Activated T-cell treated with anti-CD3 and anti-CD28 coated beads, Interleukin-2, amount 50 U/mL, for 4 hours (primary cell): ENCODE data around the gene KLHDC8A. TPM values are rescaled to one million over a fixed set of nuclear protein-coding genes. Genes with fewer than 3 reads are reported as not detected.

Source experiments
- ATAC-seq, 2 donors: fragments of 200-7000 bp; cut with Tn5 transposase; one replicate each; pipeline ENCODE4 v1.10.0; 2021
- DNase-seq: peaks from one replicate; pipeline ENCODE4 v3.0.0-alpha.2; 2020
- H3K27me3 Mint-ChIP-seq: one replicate; pipeline ENCODE4 v1.8.0; 2021; ENCODE audit warnings: low read depth, mixed read lengths
- H3K36me3 Mint-ChIP-seq: one replicate; pipeline ENCODE4 v1.8.0; 2022; ENCODE audit warnings: mixed read lengths; ENCODE audit not compliant: insufficient read depth
- H3K4me1 Mint-ChIP-seq: one replicate; pipeline ENCODE4 v1.8.0; 2021; ENCODE audit warnings: low read depth, mixed read lengths
- H3K4me3 Mint-ChIP-seq: one replicate; pipeline ENCODE4 v1.8.0; 2021; ENCODE audit warnings: mild to moderate bottlenecking, moderate library complexity, mixed read lengths
- H3K9me3 Mint-ChIP-seq: one replicate; pipeline ENCODE4 v1.8.0; 2021; ENCODE audit warnings: mixed read lengths
- total RNA-seq, 3 donors: library from RNA; stranded (reverse); gene quantifications; one replicate each; pipeline ENCODE4 v1.2.1, GENCODE V29; 2021

Gene KLHDC8A
- total RNA-seq, 3 donors from 2014 or later: 0.05 TPM; not detected in 2

DNA sequence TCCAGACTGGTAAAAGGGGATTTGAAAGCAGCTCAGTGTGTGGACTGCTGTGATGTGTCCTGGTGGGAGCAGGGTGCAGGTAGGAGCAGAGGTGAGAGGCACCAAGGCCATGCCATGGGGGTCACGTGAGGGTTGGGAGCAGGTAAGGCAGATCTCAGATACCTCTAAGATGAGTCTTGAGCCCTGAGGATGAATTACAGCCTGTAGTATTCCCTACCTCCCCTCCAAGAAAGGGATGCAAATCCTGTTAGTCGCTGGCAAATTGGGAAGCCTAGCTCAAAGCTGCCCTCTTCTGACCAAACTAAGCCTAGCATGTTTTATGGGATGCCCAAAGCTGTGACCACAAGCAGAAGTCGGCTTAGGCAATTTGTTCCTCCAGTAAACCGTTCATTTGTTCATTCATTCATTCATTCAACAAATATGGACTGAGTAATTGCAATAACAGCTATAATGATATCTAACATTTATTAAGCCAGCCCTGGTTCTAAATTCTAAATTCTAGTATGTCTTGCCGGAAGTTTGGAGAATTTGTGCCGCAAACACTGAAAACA lies 31.3 kb downstream of the KLHDC8A start:
- ATAC-seq (no peak), DNase-seq (peak; percentile 48)
- no peaks in the 10 kb centered on the region for H3K36me3 Mint-ChIP-seq
- no peak overlapping the region for H3K4me3 Mint-ChIP-seq
- H3K9me3 Mint-ChIP-seq: no peaks in the 10 kb centered on the region
- H3K4me1 Mint-ChIP-seq: peaks cover 32% of the 10 kb centered on the region
- H3K27me3 Mint-ChIP-seq: peaks cover 3% of the 10 kb centered on the region

DNA sequence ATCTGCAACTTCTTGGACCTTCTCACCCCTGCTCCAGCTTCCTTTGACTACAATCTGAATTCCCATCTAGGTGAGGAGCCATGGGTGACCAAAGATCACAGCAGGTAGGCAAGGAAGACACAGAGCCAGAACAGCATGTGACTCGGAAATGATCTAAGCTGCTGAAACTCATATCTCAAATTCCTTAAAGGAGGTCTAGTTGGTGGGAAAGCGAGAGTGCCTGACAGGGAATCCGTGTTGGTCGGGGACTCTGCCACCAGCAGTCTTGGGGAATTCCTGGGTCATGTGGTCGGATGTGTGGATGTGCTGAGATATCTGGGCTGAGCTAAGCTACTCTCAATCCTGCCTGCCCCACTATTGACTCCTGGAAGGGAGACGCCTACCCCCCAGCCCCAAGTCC lies 31.9 kb downstream of the KLHDC8A start:
- Mint-ChIP-seq H3K27me3 (peaks cover 3% of the 10 kb centered on the region), H3K9me3 (no peaks in the 10 kb centered on the region), H3K36me3 (no peaks in the 10 kb centered on the region), H3K4me1 (peaks cover 38% of the 10 kb centered on the region), H3K4me3 (no peak overlapping the region)
- DNase-seq (no peak), ATAC-seq (no peak)

DNA sequence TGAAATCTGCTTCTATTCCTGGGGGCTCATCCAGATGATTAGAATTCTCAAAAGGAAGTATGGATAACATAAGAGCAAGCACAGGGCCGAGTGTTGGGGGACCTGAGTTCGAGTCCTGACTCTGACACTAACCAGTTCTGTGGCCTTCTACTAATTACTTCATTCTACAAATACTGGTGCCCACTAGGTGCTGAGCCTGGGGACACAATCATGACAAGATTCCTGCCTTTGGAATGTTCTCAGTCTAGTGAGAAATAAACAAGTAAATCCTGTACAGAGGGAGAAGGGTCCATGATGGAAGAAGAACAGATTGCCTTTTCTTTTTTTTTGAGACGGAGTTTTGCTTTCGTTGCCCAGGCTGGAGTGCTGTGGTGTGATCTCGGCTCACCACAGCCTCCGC lies 32.9 kb downstream of the KLHDC8A start:
- ATAC-seq (no peak), DNase-seq (no peak)
- Mint-ChIP-seq H3K4me1 (peaks cover 47% of the 10 kb centered on the region), H3K36me3 (no peaks in the 10 kb centered on the region), H3K4me3 (no peak overlapping the region), H3K27me3 (peaks cover 3% of the 10 kb centered on the region), H3K9me3 (no peaks in the 10 kb centered on the region)

DNA sequence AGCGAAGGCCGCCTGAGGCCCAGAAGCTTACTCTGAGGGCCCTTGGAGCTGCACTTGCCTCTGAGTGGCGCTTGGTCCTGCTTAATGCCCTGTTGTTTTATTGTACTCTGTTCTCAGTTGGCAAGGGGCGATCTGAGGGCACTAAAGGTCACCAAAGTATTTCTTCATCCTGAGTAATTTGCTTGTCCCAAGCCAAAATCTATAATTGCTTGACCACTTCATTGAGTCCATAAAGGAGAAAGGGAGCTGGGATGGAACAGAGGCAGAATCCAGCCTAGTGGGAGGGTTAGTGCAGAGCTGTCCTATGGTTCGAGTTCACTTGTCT lies 34.8 kb downstream of the KLHDC8A start:
- H3K4me1 Mint-ChIP-seq: peaks cover 65% of the 10 kb centered on the region
- ATAC-seq: no peak

DNA sequence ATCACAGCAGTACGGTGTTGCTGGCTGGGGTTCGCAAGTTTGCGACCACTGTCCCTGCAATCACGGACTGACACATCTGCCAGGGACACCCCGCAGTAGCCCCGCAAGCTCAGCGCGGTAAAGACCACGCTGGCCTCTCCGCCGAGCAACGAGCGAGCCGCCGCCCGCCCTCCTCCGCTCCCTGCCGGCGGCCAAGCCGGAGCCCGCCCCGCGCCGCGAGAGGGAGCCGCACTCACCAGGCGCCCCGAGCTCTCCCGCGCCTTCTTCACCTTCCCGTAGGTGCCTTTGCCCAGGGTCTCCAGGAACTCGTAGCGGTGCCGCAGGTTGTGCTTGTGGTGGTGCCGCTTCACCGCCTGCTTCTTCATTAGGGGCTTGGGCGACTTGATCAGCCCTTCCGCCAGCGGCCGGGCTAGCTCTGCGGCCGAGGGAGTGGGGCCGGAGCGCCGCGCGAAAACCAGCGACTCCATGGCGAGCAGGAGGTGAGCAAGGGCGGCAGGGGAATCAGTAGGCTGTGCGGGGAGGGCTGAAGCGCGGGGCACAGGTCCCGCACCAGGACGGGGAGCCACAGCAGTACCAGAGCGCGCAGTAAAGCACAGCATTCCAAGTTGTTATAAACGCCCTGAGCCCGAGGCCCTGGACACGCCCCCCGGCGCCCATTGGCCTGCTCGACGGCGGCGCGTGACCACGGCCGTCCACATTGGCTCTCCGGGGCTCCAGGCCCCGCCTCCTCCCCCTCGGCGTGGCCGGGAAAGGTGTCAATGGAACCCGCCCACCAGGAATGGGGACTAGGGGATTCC lies 35.4 kb downstream of the KLHDC8A start, which contains the start of gene NUAK2:
NUAK2 (minus strand) TSS at position 584 of the 797 bp plus-strand sequence; CDS start at position 467, 117 bp downstream.
- peak within 1 kb of the TSS; percentile 91 for H3K4me3 Mint-ChIP-seq
- H3K9me3 Mint-ChIP-seq: no peaks in the 10 kb centered on the region
- H3K36me3 Mint-ChIP-seq: no peaks in the 10 kb centered on the region
- ATAC-seq (peak; percentile 88 to 90), DNase-seq (peak; percentile 83)
- H3K4me1 Mint-ChIP-seq: peaks cover 71% of the 10 kb centered on the region
- no peaks in the 10 kb centered on the region for H3K27me3 Mint-ChIP-seq

More for the DNA sequence above, 34.8 kb downstream of the KLHDC8A start:
- H3K4me3 Mint-ChIP-seq: peak overlapping the region; percentile 91
- no peaks in the 10 kb centered on the region for H3K36me3 Mint-ChIP-seq
- peaks cover under 1% of the 10 kb centered on the region for H3K27me3 Mint-ChIP-seq
- no peak for DNase-seq
- no peaks in the 10 kb centered on the region for H3K9me3 Mint-ChIP-seq

DNA sequence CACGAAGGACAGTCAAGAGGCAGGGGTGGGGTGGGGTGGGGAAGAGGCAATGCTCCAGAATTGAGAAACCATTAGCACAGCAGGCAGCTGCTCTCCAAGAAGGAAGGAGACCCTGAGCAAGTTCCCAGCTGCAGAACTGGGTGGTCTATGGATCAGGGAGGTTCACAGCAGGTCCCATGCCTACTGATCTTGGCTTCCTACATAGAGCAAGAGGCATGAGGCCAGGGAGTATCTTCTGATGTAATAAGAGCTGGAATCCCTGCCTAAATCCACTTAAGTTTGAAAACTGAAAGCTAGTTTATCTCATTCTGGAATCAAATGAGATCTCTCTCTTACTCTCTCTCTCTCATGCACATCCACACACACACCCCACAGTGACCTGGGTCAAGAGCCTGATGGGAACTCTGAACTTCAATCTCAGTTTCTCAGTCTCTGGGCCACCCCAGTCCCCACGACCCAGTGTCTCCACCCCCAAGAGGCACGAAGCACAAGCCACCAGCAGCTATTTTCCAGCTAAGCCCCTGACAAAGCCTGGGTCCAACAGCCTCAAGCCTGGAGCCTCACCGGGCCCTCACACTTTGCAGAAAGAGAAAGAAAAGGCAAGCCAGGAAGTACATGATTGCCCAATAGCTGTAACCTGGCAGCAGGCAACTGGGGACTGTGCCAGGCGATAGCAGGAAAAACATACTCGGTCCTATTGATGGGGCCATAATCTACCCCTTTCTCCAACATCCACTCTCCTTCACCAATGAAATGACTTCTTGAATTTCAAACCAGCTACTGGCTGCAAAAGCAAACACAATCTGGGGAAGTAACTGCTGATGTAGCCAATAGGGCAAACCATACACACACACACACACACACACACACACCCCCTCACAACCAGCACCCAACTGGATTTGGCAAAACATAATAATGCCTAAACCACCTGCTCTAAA lies 37.4 kb downstream of the KLHDC8A start:
- H3K36me3 Mint-ChIP-seq: no peaks in the 10 kb centered on the region
- ATAC-seq (peak in 1 of 2 donors; percentile 23), DNase-seq (no peak)
- H3K27me3 Mint-ChIP-seq: no peaks in the 10 kb centered on the region
- H3K4me3 Mint-ChIP-seq: peak overlapping the region; percentile 91
- H3K4me1 Mint-ChIP-seq: peaks cover 76% of the 10 kb centered on the region
- H3K9me3 Mint-ChIP-seq: no peaks in the 10 kb centered on the region

DNA sequence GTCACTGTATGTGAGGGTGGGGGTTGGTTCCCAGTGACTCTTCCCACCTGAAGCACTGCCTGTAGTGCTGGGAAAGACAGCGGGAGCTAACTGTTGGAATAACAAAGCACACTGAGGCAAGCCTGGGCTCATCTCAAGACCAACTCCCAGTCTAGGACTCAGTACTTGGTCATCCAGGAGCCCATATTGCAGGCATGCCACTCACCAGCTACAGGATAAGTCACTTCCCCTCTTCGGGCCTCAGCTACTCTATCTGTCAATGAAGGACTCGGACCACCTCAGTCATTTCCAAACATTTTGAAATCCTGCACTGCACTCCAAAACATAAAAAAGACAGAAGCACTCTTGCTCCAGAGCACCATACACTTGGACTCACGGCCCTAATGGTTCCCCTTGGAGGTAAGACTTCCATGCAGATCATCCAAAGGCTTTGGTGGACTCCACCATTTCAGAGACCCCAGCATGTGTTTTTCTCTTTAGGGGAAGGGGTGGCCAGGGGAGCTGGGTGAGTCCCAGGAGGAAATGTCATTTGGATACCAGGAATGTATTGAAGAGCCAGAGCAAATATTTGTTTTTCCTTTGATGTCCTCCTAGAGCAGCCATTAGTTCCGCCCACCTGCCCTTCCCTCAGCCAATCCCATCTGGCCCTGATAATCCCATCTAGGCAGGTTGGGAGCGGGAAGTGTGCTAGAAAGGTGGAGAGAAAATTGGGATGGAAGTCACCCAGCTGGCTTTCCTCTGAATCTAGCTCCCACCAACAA lies 38.3 kb downstream of the KLHDC8A start:
- Mint-ChIP-seq H3K9me3 (no peaks in the 10 kb centered on the region), H3K36me3 (no peaks in the 10 kb centered on the region), H3K4me3 (peak overlapping the region; percentile 73), H3K4me1 (peaks cover 79% of the 10 kb centered on the region), H3K27me3 (no peaks in the 10 kb centered on the region)
- DNase-seq (no peak), ATAC-seq (no peak)

DNA sequence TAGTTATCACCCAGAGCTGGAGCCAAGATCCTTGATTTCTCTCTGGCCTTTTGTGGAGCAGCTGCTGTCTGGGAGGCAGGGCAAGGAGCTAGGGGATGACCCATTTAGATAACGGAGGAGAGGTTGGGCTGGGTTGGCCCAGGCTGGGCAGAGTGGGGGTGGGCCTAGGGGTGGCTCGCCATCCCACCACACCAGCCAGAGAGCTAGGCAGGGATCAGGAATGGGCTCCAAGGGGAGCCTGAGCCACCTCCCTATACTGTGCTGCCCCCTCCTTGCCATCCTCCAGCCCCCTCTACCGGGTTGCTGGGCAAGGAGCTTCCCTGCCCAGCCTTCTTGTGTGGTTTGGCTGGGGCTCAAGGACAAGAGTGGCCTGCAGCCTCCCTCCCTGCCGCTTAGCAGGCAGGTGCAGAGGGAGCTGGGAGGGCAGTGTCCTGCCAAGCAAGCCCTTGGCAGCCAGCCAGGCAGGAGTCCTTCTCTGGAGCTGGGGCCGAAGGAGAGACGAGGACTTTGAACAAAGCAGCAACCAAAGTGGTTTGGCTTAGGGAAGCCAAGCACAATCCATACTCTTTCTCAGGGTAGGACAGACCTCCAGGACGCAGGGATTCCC lies 39.3 kb downstream of the KLHDC8A start:
- peaks cover 89% of the 10 kb centered on the region for H3K4me1 Mint-ChIP-seq
- H3K27me3 Mint-ChIP-seq: no peaks in the 10 kb centered on the region
- DNase-seq (no peak), ATAC-seq (no peak)
- H3K4me3 Mint-ChIP-seq: peak overlapping the region; percentile 34
- H3K9me3 Mint-ChIP-seq: no peaks in the 10 kb centered on the region
- no peaks in the 10 kb centered on the region for H3K36me3 Mint-ChIP-seq

DNA sequence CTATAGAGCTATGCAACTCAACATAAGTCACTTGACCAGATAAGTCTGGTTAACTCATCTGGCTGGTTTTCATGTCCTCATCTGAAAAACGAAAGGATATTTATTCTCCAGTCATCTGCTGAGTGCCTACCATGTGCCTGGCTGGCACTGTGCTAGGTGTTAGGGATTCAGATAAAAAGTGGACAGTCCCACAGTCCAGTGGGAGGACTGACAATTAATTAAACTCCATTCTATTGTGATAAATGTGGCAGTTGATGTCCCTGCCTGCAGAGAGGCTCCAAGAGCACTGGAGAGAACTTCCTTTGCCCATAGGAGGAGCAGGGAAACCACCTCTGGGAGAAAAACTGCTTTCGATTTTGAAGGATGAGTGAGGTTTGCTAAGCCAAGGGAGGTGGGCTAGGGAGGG lies 40.6 kb downstream of the KLHDC8A start:
- ATAC-seq (no peak), DNase-seq (no peak)
- Mint-ChIP-seq H3K27me3 (no peaks in the 10 kb centered on the region), H3K4me1 (peaks cover 96% of the 10 kb centered on the region), H3K36me3 (peaks cover 9% of the 10 kb centered on the region), H3K4me3 (peak overlapping the region; percentile 34), H3K9me3 (no peaks in the 10 kb centered on the region)

DNA sequence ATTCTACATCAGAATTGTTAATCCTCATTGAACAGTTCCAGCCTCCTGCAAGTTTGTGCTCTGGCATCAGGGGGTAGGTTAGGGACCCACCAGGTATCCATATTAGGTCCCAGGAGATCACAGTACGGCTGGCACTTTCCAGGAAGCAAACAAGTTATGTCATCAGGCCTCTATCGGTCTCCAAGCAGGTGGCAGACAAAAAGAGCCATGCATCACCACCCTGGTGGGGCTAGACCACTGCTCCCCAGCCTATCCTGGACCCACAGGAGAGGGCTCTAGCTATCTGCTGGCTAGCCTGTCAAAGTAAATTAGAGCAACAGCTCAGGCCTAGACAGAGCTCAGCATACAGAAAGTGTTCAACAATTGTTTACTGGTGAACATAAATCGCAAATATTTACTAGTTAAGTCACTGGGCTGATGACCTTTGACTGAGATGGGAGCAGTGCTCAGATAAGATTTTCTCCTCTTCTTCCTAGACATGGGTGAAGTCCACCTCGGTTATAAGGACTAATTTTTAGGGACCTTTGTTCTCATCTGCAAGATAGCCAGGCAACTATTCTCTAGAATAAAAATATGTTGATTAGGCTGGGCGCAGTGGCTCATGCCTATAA lies 41.6 kb downstream of the KLHDC8A start:
- peaks cover 15% of the 10 kb centered on the region for H3K36me3 Mint-ChIP-seq
- DNase-seq (no peak), ATAC-seq (no peak)
- H3K9me3 Mint-ChIP-seq: no peaks in the 10 kb centered on the region
- H3K27me3 Mint-ChIP-seq: no peaks in the 10 kb centered on the region
- peak overlapping the region; percentile 74 for H3K4me3 Mint-ChIP-seq
- peaks cover 98% of the 10 kb centered on the region for H3K4me1 Mint-ChIP-seq

DNA sequence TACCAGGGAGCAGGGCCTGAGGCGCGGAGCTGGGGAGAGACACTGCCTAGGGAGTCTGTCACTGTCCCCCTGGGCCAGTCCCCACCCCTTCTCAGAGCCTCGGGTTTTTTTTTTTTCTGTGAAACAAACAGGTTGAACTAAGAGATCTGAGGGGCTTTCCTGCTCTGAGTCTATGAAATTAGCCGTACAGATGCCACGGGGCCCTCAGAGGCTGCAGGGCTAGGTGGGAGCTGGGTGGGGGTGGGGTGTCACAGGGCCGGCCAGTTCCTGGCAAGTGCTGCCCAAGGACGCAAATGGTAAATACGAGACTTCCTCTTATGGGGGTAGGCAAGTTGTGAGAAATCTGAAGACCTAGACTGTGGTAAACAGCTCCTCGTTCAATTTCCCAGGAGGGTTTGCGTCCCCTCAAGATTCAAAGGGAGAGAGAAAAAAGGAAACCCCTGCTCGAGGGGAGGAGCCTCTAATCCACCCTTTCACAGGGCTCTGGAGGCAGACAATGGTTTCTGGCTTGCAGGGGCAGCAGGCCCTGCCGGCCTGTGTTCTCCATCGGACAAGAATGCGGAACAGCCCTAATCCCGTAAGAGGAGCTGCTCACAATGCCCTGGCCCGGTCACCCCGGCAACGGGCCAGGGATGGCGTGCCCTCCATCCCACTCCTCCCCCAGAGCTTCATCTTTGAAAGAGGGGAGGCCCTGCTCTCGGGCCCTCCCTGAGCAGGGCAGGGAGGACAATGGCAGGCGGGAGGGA lies 43.0 kb downstream of the KLHDC8A start:
- no peaks in the 10 kb centered on the region for H3K9me3 Mint-ChIP-seq
- H3K4me1 Mint-ChIP-seq: peaks cover 93% of the 10 kb centered on the region
- DNase-seq (peak; percentile 17), ATAC-seq (peak; percentile 74 to 78)
- H3K4me3 Mint-ChIP-seq: peak overlapping the region; percentile 74
- no peaks in the 10 kb centered on the region for H3K27me3 Mint-ChIP-seq
- peaks cover 24% of the 10 kb centered on the region for H3K36me3 Mint-ChIP-seq

DNA sequence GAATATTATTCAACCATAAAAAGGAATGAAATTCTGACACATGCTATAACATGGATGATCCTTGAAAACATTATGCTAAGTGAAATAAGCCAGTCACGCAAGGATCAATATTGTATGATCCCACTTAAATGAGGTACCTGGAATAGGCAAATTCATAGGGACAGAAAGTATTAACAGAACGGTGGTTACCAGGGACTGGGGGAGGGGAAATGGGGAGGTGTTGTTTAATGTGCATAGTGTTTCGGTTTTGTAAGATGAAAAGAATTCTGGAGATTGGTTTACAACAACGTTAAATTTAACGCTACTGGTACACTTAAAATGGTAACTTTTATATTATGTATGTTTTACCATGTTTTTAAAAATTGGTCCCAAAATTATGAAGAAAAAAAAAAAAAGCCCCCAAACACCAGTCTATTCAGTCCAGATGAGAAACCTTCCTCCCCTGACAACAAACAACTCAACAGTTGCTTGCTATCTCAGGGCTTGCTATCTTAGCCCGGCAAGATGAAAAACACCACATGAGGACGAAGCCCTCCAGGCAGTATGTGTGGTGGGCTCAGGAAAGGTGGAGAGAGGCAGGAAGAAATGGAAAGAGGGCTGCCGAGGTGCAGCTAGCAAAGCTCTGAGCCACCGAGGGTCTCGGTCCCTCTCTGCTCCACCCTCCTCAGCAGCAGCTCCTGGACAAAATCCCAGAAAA lies 43.7 kb downstream of the KLHDC8A start:
- Mint-ChIP-seq H3K27me3 (no peaks in the 10 kb centered on the region), H3K9me3 (no peaks in the 10 kb centered on the region), H3K4me3 (peak overlapping the region; percentile 74), H3K4me1 (peaks cover 87% of the 10 kb centered on the region), H3K36me3 (peaks cover 31% of the 10 kb centered on the region)
- no peak for DNase-seq
- ATAC-seq: no peak
